Astrocyte of the cerebellum (primary cell): ENCODE data around the gene SKAP1.
A peak's percentile ranks its signal among the peaks of the same experiment; 100 is the strongest.

Experiments used
- DNase-seq: peaks from one replicate; pipeline ENCODE4 v3.0.0-alpha.2; 2011; ENCODE audit warnings: low read depth
- H3K4me3 ChIP-seq: 2 replicates; pipeline ENCODE4 v1.5.1; 2011; ENCODE audit warnings: mild to moderate bottlenecking, low read depth, low read length, moderate library complexity
- in situ Hi-C: cut with HindIII; loops from 2 replicates; pipeline ENCODE4 v1.10.0; 2017; ENCODE audit warnings: low sequenced_read_pairs
- TF ChIP-seq, protein P1 (sequence below): IDR thresholded peaks from 2 replicates; pipeline ENCODE4 v1.5.1; 2012; ENCODE audit warnings: low read length, low read depth, moderate library complexity, mild to moderate bottlenecking; ENCODE audit errors: missing control alignments

SKAP1 gene

DNA sequence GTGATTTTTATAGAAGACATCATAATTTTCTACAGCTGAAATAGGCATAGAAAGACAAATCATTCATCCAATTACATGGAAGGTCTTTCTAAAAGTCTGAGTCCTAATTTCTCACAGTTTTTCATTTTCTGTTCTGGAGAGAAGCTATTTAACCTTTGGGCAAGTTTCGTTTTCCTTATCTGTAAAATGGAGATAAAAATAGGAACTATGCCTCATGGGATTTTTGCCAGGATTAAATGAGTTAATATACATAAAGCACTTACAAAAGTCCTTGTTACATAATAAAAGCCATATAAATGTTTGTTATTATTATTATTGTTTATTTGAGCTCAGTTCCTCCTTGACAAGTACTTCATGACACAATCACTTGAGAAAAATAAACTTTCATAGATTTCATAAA, 121.4 kb downstream of the SKAP1 start:
- in situ Hi-C loops: no loop called here
- TF ChIP-seq, protein P1, sequence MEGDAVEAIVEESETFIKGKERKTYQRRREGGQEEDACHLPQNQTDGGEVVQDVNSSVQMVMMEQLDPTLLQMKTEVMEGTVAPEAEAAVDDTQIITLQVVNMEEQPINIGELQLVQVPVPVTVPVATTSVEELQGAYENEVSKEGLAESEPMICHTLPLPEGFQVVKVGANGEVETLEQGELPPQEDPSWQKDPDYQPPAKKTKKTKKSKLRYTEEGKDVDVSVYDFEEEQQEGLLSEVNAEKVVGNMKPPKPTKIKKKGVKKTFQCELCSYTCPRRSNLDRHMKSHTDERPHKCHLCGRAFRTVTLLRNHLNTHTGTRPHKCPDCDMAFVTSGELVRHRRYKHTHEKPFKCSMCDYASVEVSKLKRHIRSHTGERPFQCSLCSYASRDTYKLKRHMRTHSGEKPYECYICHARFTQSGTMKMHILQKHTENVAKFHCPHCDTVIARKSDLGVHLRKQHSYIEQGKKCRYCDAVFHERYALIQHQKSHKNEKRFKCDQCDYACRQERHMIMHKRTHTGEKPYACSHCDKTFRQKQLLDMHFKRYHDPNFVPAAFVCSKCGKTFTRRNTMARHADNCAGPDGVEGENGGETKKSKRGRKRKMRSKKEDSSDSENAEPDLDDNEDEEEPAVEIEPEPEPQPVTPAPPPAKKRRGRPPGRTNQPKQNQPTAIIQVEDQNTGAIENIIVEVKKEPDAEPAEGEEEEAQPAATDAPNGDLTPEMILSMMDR: no peak
- no peak for DNase-seq
- H3K4me3 ChIP-seq: no peak overlapping the region

DNA sequence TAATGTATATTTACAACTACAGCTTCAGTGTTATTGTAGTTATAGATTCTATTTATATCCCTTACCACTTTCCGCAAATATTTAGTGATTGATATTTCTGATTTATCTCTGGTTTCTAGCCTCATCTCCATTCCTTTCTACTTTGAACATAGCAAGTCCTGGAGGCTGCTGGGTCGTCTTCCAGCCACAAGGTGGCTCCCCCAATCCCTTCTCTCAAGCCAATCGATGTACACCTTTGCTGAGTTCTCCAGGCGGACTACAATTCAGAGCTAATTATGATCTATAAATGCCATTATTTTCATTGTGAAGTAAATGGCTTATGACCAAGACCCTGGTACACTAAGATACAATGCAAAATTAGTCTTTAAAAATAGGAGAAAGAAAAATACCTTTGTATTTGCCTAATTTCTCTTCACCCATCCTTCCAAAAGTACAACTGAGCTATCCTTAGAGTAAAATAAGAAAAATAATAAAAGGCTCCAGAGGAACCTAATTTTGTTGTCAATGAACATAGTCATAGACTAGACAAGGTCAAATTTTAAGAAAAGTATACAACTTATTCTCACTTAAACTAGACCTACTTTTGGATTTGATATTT, 122.1 kb downstream of the SKAP1 start:
- TF ChIP-seq, protein P1: peak; percentile 97
- in situ Hi-C loops: no loop called here
- no peak overlapping the region for H3K4me3 ChIP-seq
- peak; percentile 50 for DNase-seq

DNA sequence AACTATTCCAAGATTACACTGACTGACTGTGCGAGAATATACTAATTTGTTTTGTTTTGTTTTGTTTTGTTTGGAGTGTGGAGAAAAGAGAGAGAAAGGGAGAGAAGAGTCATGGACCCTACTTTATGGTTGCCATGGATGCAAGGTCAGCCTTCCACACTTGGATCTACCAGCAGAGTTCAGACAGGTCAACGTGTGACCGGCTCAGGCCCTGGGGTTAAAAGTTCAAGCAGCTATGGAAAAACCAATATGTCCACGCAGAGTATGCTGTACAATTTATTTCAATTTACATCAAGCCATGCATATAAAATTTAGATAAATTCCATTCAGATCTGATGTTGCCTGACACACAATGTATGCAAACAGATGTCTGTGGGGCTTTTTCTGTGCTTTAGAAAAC, 122.8 kb downstream of the SKAP1 start:
- no peak for DNase-seq
- no peak overlapping the region for H3K4me3 ChIP-seq
- in situ Hi-C loops: no loop called here
- TF ChIP-seq, protein P1: no peak

DNA sequence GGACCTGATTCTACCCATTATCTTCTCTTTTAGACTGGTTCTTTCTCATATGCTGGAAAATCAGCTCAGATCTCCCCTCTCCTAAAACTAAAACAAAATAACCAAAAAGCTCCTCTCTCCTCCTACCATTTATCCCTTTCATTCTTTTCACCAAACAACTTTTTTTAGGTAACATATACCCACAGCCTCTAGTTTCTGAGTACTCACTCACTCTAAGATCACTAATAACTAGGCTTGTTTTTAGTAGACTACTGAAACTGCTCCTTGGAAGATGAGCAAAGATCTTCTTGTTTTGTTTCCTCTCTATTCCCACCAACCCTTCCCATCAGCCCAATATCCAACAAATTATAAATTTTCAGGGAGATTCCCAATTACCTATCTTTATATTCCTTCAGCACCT, 129.0 kb downstream of the SKAP1 start:
- DNase-seq: no peak
- no peak overlapping the region for H3K4me3 ChIP-seq
- TF ChIP-seq, protein P1: no peak
- in situ Hi-C loops: no loop called here

DNA sequence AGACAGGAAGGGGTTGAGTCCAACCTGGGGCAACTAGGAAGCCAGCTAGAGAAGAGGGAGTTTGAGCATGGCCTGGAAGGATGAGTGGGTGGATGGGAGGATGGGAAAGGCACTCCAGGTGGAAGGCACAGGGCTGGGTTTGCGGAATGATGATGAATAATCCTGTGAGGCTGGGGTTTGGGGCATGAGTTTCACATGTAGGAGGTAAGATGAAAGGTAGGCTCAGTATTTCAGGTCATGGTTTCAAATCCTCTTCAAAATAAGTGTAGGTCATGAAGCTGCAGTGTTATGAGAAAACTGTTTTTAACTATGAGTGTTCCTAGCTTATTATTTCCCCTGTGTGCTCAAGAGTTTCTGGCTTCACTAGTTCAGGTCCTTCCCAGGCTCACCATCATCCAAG, 130.3 kb downstream of the SKAP1 start:
- TF ChIP-seq, protein P1: no peak
- in situ Hi-C loops: no loop called here
- no peak overlapping the region for H3K4me3 ChIP-seq
- DNase-seq: no peak

DNA sequence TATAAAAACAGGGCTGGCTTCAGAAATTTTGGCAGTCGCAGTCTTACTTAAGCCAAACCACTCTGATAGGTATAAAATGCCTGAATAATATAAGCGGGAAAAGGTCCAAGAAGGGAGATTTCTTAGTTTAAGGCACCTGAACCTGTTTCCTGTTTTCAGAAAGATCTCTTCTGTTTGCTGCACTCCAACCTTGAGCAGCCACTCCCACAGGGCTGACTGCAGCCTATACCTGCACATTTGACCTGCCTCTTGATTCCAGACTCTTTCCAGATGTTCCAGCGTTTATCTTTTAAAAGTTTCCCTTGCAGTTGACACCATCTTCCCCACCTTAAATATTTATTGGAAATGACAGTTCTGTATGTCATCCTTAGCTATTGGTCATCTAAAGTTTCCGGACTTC, 132.2 kb downstream of the SKAP1 start:
- TF ChIP-seq, protein P1: no peak
- DNase-seq: no peak
- no peak overlapping the region for H3K4me3 ChIP-seq
- in situ Hi-C loops: no loop called here
